CD4-positive, alpha-beta T cell treated with Interleukin-1 beta for 1 hour (primary cell): ENCODE data around the gene SLC10A7.

Source experiments
- DNase-seq, 2 donors: peaks; one replicate each; pipeline ENCODE4 v3.0.0-alpha.2; 2020 to 2022

SLC10A7 gene

GRCh38 chr4:146299607-146300006 is 222.1 kb downstream of the SLC10A7 start:
- no peak for DNase-seq

- DNase-seq: no peak
Measured at GRCh38 chr4:146294776-146295175, 227.0 kb downstream of the SLC10A7 start.

GRCh38 chr4:146292508-146292907 is 229.2 kb downstream of the SLC10A7 start:
- no peak for DNase-seq

GRCh38 chr4:146291313-146291712 is 230.4 kb downstream of the SLC10A7 start:
- DNase-seq: no peak

- no peak for DNase-seq
Measured at GRCh38 chr4:146288193-146288592, 233.5 kb downstream of the SLC10A7 start.

GRCh38 chr4:146285037-146285436 is 236.7 kb downstream of the SLC10A7 start:
- DNase-seq: no peak

- DNase-seq: no peak
Measured at GRCh38 chr4:146283758-146284651, 237.7 kb downstream of the SLC10A7 start.

- DNase-seq: no peak
Measured at GRCh38 chr4:146282657-146283056, 239.1 kb downstream of the SLC10A7 start.

- DNase-seq: no peak
Measured at GRCh38 chr4:146278986-146279385, 242.8 kb downstream of the SLC10A7 start.

- no peak for DNase-seq
Measured at GRCh38 chr4:146275370-146275769, 246.4 kb downstream of the SLC10A7 start.

GRCh38 chr4:146274774-146275173 is 247.0 kb downstream of the SLC10A7 start:
- DNase-seq: no peak

GRCh38 chr4:146273204-146273901 is 248.4 kb downstream of the SLC10A7 start:
- no peak for DNase-seq

- DNase-seq: no peak
Measured at GRCh38 chr4:146271466-146271865, 250.3 kb downstream of the SLC10A7 start.

GRCh38 chr4:146269228-146269653 is 252.5 kb downstream of the SLC10A7 start:
- DNase-seq: no peak

GRCh38 chr4:146267826-146268225 is 253.9 kb downstream of the SLC10A7 start:
- DNase-seq: no peak

GRCh38 chr4:146265950-146266490 is 255.7 kb downstream of the SLC10A7 start:
- DNase-seq: no peak

GRCh38 chr4:146263793-146264192 is 257.9 kb downstream of the SLC10A7 start:
- DNase-seq: no peak

GRCh38 chr4:146261041-146261440 is 260.7 kb downstream of the SLC10A7 start:
- no peak for DNase-seq

GRCh38 chr4:146260521-146260920 is 261.2 kb downstream of the SLC10A7 start:
- DNase-seq: no peak

- no peak for DNase-seq
Measured at GRCh38 chr4:146257511-146257910, 264.2 kb downstream of the SLC10A7 start.

- no peak for DNase-seq
Measured at GRCh38 chr4:146256328-146256727, 265.4 kb downstream of the SLC10A7 start.

GRCh38 chr4:146255874-146256273 is 265.9 kb downstream of the SLC10A7 start:
- no peak for DNase-seq

- no peak for DNase-seq
Measured at GRCh38 chr4:146255463-146255862, 266.3 kb downstream of the SLC10A7 start.
